Tibial nerve (tissue), 4 donors: ENCODE results near the gene ITGAV.

ENCODE experiments used
- CTCF ChIP-seq, 5 experiments: fragments of 200-600 bp in 3 of 5; fragments of 450-650 bp in 2 of 5; sonication (generic) in 3 of 5; IDR thresholded peaks; one replicate each; pipeline ENCODE4 v1.5.1; 2016 to 2019; ENCODE audit warnings: antibody characterized with exemption in 5 of 5, mild to moderate bottlenecking in 3 of 5, moderate library complexity in 2 of 5
- EP300 ChIP-seq, 2 donors: sonication (generic); formaldehyde crosslinking; IDR thresholded peaks; one replicate each; pipeline ENCODE4 v1.6.1; 2017; ENCODE audit warnings: antibody characterized with exemption in 2 of 2, mild to moderate bottlenecking in 1 of 2
- POLR2A ChIP-seq, 2 donors: fragments of 450-650 bp; IDR thresholded peaks; one replicate each; pipeline ENCODE4 v1.6.1; 2017; ENCODE audit warnings: antibody characterized with exemption in 2 of 2, mild to moderate bottlenecking in 2 of 2, moderate library complexity in 2 of 2

DNA sequence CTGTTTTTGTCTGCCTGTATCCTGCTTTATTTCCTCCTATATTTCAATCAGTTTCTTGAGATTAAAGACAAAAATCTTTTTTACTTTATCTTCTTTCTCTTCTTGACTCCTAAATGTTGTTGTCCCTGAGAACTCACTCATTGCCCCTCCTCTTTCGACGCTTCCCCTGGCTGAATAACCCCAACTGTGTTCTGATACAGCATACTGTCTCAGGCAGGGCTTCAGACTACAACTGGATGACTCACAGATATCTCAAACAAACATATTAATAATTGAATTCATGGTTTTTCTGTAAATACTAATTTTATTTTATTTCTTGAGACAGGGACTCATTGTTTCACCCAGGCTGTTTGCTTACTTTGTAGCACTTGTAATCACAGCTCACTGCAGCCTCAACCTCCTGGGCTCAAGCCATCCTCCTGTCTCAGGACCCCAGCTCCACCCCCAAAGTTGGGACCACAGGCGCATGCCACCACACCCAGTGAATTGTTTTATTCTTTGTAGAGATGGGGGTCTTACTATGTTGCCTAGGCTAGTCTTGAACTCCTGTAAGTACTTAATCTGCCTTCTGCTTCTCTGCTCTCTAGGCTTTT lies 9.4 kb downstream of the ITGAV start:
- TF ChIP-seq CTCF (IDR thresholded peaks at IDR 0.05) (no peak), POLR2A (IDR thresholded peaks at IDR 0.05) (no peak), EP300 (IDR thresholded peaks at IDR 0.05) (no peak)
